HEK293 (cell line): ENCODE data around the gene DENND1A.

Experiments used
- CTCF ChIA-PET: fragments of 350-600 bp; formaldehyde crosslinking; extraction: SDS; loops from one replicate; lab custom pipeline; 2021; ENCODE audit warnings: antibody characterized with exemption; lab: Yijun Ruan, JAX
- POLR2A ChIA-PET: fragments of 300-600 bp; formaldehyde crosslinking; extraction: SDS; loops from one replicate; lab custom pipeline; 2020; ENCODE audit warnings: antibody characterized with exemption, inconsistent platforms; lab: Yijun Ruan, JAX
- H3K27ac ChIP-seq: fragments of 200-500 bp; sonication (Bioruptor generic); 2 replicates; pipeline ENCODE4 v1.5.1; 2014; ENCODE audit warnings: low read depth, low read length, control low read depth, inconsistent platforms; ENCODE audit errors: extremely low read depth
- H3K36me3 ChIP-seq, 2 experiments: fragments of 200-500 bp in 1 of 2; sonication (Bioruptor generic) in 1 of 2; 1 replicate in 1 of 2; 2 replicates in 1 of 2; pipeline ENCODE4 v1.5.1; 2014 to 2017; ENCODE audit warnings: inconsistent platforms in 2 of 2, low read length in 2 of 2; ENCODE audit not compliant: control insufficient read depth in 2 of 2, insufficient read depth in 1 of 2
- H3K4me1 ChIP-seq: fragments of 200-500 bp; sonication (Bioruptor generic); 2 replicates; pipeline ENCODE4 v1.5.1; 2014; ENCODE audit warnings: mild to moderate bottlenecking, low read length, inconsistent platforms; ENCODE audit not compliant: control insufficient read depth, insufficient read depth
- H3K4me3 ChIP-seq: 2 replicates; pipeline ENCODE4 v1.5.1; 2011; ENCODE audit warnings: low read depth, mild to moderate bottlenecking, control low read depth, low read length, moderate library complexity
- H3K9me3 ChIP-seq: fragments of 200-500 bp; sonication (Bioruptor generic); 2 replicates; pipeline ENCODE4 v1.5.1; 2014; ENCODE audit warnings: low read depth, low read length, inconsistent platforms; ENCODE audit not compliant: control insufficient read depth, insufficient read depth
- BCL11A ChIP-seq: fragments of 450-650 bp; formaldehyde crosslinking; IDR thresholded peaks from 2 replicates; pipeline ENCODE4 v1.5.1; 2016; ENCODE audit warnings: low read depth, missing biosample characterization, missing genetic modification characterization
- BCL6B ChIP-seq: fragments of 450-650 bp; formaldehyde crosslinking; IDR thresholded peaks from 2 replicates; pipeline ENCODE4 v1.5.1; 2017; ENCODE audit warnings: missing biosample characterization, missing genetic modification characterization
- FEZF1 ChIP-seq: fragments of 450-650 bp; formaldehyde crosslinking; IDR thresholded peaks from 2 replicates; pipeline ENCODE4 v1.5.1; 2016; ENCODE audit warnings: missing biosample characterization, missing genetic modification characterization
- IKZF3 ChIP-seq: fragments of 450-650 bp; IDR thresholded peaks from 2 replicates; pipeline ENCODE4 v1.5.0; 2018; ENCODE audit warnings: missing biosample characterization, mild to moderate bottlenecking, missing genetic modification characterization, moderate library complexity
- MYNN ChIP-seq: fragments of 450-650 bp; formaldehyde crosslinking; IDR thresholded peaks from 2 replicates; pipeline ENCODE4 v1.5.1; 2016; ENCODE audit warnings: missing biosample characterization, missing genetic modification characterization, borderline replicate concordance
- REPIN1 ChIP-seq: fragments of 450-650 bp; formaldehyde crosslinking; IDR thresholded peaks from 2 replicates; pipeline ENCODE4 v1.5.1; 2017; ENCODE audit warnings: missing biosample characterization, missing genetic modification characterization, low read depth
- SETDB1 ChIP-seq: IDR thresholded peaks from one replicate; pipeline ENCODE4 v1.6.1; 2017; ENCODE audit warnings: mild to moderate bottlenecking, low read length, moderate library complexity, mixed read lengths; ENCODE audit not compliant: insufficient read length
- TRIM28 ChIP-seq: IDR thresholded peaks from 2 replicates; pipeline ENCODE4 v1.6.1; 2011; ENCODE audit warnings: low read length, control low read depth, borderline replicate concordance
- YY1 ChIP-seq: fragments of 450-650 bp; formaldehyde crosslinking; IDR thresholded peaks from 2 replicates; pipeline ENCODE4 v1.5.1; 2018; ENCODE audit warnings: missing biosample characterization, missing genetic modification characterization
- ZBTB7A ChIP-seq: fragments of 450-650 bp; formaldehyde crosslinking; IDR thresholded peaks from 2 replicates; pipeline ENCODE4 v1.5.1; 2016; ENCODE audit warnings: low read depth, missing biosample characterization, missing genetic modification characterization
- ZFP41 ChIP-seq: fragments of 450-650 bp; formaldehyde crosslinking; IDR thresholded peaks from 2 replicates; pipeline ENCODE4 v1.5.1; 2016; ENCODE audit warnings: missing biosample characterization, missing genetic modification characterization, borderline replicate concordance
- ZFP69B ChIP-seq: fragments of 450-650 bp; formaldehyde crosslinking; IDR thresholded peaks from 2 replicates; pipeline ENCODE4 v1.5.1; 2016; ENCODE audit warnings: missing biosample characterization, missing genetic modification characterization
- ZNF146 ChIP-seq: fragments of 450-650 bp; formaldehyde crosslinking; IDR thresholded peaks from 2 replicates; pipeline ENCODE4 v1.5.1; 2016; ENCODE audit warnings: missing biosample characterization, missing genetic modification characterization
- ZNF148 ChIP-seq: fragments of 450-650 bp; formaldehyde crosslinking; IDR thresholded peaks from 2 replicates; pipeline ENCODE4 v1.5.0; 2017; ENCODE audit warnings: missing biosample characterization, missing genetic modification characterization, borderline replicate concordance
- ZNF157 ChIP-seq: fragments of 450-650 bp; formaldehyde crosslinking; IDR thresholded peaks from 2 replicates; pipeline ENCODE4 v1.5.1; 2016; ENCODE audit warnings: missing biosample characterization, missing genetic modification characterization
- ZNF211 ChIP-seq: fragments of 450-650 bp; formaldehyde crosslinking; IDR thresholded peaks from 2 replicates; pipeline ENCODE4 v1.5.1; 2016; ENCODE audit warnings: low read depth, missing biosample characterization, missing genetic modification characterization
- ZNF221 ChIP-seq: fragments of 450-650 bp; formaldehyde crosslinking; IDR thresholded peaks from 2 replicates; pipeline ENCODE4 v1.5.1; 2017; ENCODE audit warnings: missing biosample characterization, missing genetic modification characterization, borderline replicate concordance
- ZNF292 ChIP-seq: fragments of 450-650 bp; formaldehyde crosslinking; IDR thresholded peaks from 2 replicates; pipeline ENCODE4 v1.5.1; 2016; ENCODE audit warnings: low read depth, missing biosample characterization, missing genetic modification characterization, borderline replicate concordance
- ZNF302 ChIP-seq: fragments of 450-650 bp; formaldehyde crosslinking; IDR thresholded peaks from 2 replicates; pipeline ENCODE4 v1.5.1; 2016; ENCODE audit warnings: missing biosample characterization, missing genetic modification characterization, low read depth
- ZNF341 ChIP-seq: fragments of 450-650 bp; formaldehyde crosslinking; IDR thresholded peaks from 2 replicates; pipeline ENCODE4; 2016; ENCODE audit warnings: low read depth, missing biosample characterization, missing genetic modification characterization
- ZNF350 ChIP-seq: fragments of 450-650 bp; formaldehyde crosslinking; IDR thresholded peaks from 2 replicates; pipeline ENCODE4 v1.5.0; 2017; ENCODE audit warnings: missing biosample characterization, mild to moderate bottlenecking, missing genetic modification characterization
- ZNF354C ChIP-seq: fragments of 450-650 bp; formaldehyde crosslinking; IDR thresholded peaks from 2 replicates; pipeline ENCODE4 v1.5.1; 2016; ENCODE audit warnings: missing biosample characterization, missing genetic modification characterization, low read depth, borderline replicate concordance
- ZNF391 ChIP-seq: fragments of 450-650 bp; formaldehyde crosslinking; IDR thresholded peaks from 2 replicates; pipeline ENCODE4 v1.5.1; 2016; ENCODE audit warnings: low read depth, missing biosample characterization, missing genetic modification characterization, borderline replicate concordance
- ZNF416 ChIP-seq: fragments of 450-650 bp; formaldehyde crosslinking; IDR thresholded peaks from 2 replicates; pipeline ENCODE4 v1.5.1; 2016; ENCODE audit warnings: missing biosample characterization, missing genetic modification characterization
- ZNF596 ChIP-seq: fragments of 450-650 bp; IDR thresholded peaks from 2 replicates; pipeline ENCODE4 v1.5.0; 2018; ENCODE audit warnings: missing biosample characterization, mild to moderate bottlenecking, missing genetic modification characterization, moderate library complexity
- ZNF621 ChIP-seq: fragments of 450-650 bp; formaldehyde crosslinking; IDR thresholded peaks from 2 replicates; pipeline ENCODE4 v1.5.1; 2017; ENCODE audit warnings: missing biosample characterization, missing genetic modification characterization
- ZNF624 ChIP-seq: fragments of 450-650 bp; formaldehyde crosslinking; IDR thresholded peaks from 2 replicates; pipeline ENCODE4 v1.5.1; 2017; ENCODE audit warnings: missing biosample characterization, missing genetic modification characterization
- ZNF639 ChIP-seq: fragments of 450-650 bp; formaldehyde crosslinking; IDR thresholded peaks from 2 replicates; pipeline ENCODE4 v1.5.1; 2016; ENCODE audit warnings: missing biosample characterization, missing genetic modification characterization
- ZNF664 ChIP-seq: fragments of 450-650 bp; formaldehyde crosslinking; IDR thresholded peaks from 2 replicates; pipeline ENCODE4 v1.5.1; 2016; ENCODE audit warnings: missing biosample characterization, missing genetic modification characterization
- ZNF747 ChIP-seq: fragments of 450-650 bp; formaldehyde crosslinking; IDR thresholded peaks from 2 replicates; pipeline ENCODE4 v1.5.1; 2016; ENCODE audit warnings: missing biosample characterization, missing genetic modification characterization
- ZNF785 ChIP-seq: fragments of 450-650 bp; formaldehyde crosslinking; IDR thresholded peaks from 2 replicates; pipeline ENCODE4 v1.5.1; 2016; ENCODE audit warnings: missing biosample characterization, missing genetic modification characterization

Gene DENND1A

GRCh38 chr9:123678038-123678877, 251.7 kb downstream of the DENND1A start:
- ChIA-PET POLR2A (interaction anchor here (0.9 kb wide), 1 partner anchor 377 kb away, joined by 3 read pairs; no protein-coding TSS in a partner anchor), CTCF (interaction anchor here (0.6 kb wide), 1 partner anchor 64 kb away, joined by 6 read pairs; no protein-coding TSS in a partner anchor)
- H3K27ac ChIP-seq: peak overlapping the region; percentile 56; the same call in 1 of the 2 replicates
- no peaks in the 10 kb centered on the region; the same call in 1 of the 2 replicates for H3K9me3 ChIP-seq
- H3K4me3 ChIP-seq: no peak overlapping the region
- H3K4me1 ChIP-seq: peaks cover 11% of the 10 kb centered on the region
- no peaks in the 10 kb centered on the region for H3K36me3 ChIP-seq
- TF ChIP-seq ZNF211 (tag by site-specific recombination): no peak
- TF ChIP-seq MYNN (tag by site-specific recombination): 0 out of 2 replicates have a peak, but pooled peaks have one; percentile 60
- TF ChIP-seq SETDB1: no peak
- no peak for TF ChIP-seq ZNF302
- peak; percentile 42; the same call in 1 of the 2 replicates for TF ChIP-seq ZNF664
- TF ChIP-seq ZNF354C (tag by site-specific recombination): no peak
- TF ChIP-seq ZNF747 (tag by site-specific recombination): no peak
- no peak for TF ChIP-seq ZNF350 (tag by site-specific recombination)
- 0 out of 2 replicates have a peak, but pooled peaks have one; percentile 42 for TF ChIP-seq YY1
- no peak for TF ChIP-seq ZNF416 (tag by site-specific recombination)
- no peak for TF ChIP-seq ZNF785 (tag by site-specific recombination)
- TF ChIP-seq FEZF1 (tag by site-specific recombination): peak; percentile 100
- TF ChIP-seq ZFP41 (tag by site-specific recombination): no peak
- no peak for TF ChIP-seq ZNF221 (tag by site-specific recombination)
- TF ChIP-seq BCL6B (tag by site-specific recombination): peak; percentile 44; the same call in 1 of the 2 replicates
- TF ChIP-seq REPIN1 (tag by site-specific recombination): no peak
- TF ChIP-seq ZNF596 (tag by site-specific recombination): peak; percentile 56; the same call in 1 of the 2 replicates
- TF ChIP-seq ZNF391 (tag by site-specific recombination): peak; percentile 74; the same call in 1 of the 2 replicates
- TF ChIP-seq ZBTB7A (tag by site-specific recombination): no peak
- peak; percentile 85 for TF ChIP-seq ZNF639 (tag by site-specific recombination)
- peak; percentile 99 for TF ChIP-seq IKZF3 (tag by site-specific recombination)
- TF ChIP-seq BCL11A: peak; percentile 89
- no peak for TF ChIP-seq ZNF621 (tag by site-specific recombination)
- TF ChIP-seq ZNF624 (tag by site-specific recombination): no peak
- TF ChIP-seq TRIM28: peak; percentile 85
- TF ChIP-seq ZNF148: no peak
- TF ChIP-seq ZNF146 (tag by site-specific recombination): peak; percentile 64; the same call in 1 of the 2 replicates
- peak; percentile 20; the same call in 1 of the 2 replicates for TF ChIP-seq ZNF341
- TF ChIP-seq ZNF292 (tag by site-specific recombination): no peak
- peak; percentile 57; the same call in 1 of the 2 replicates for TF ChIP-seq ZFP69B
- no peak for TF ChIP-seq ZNF157 (tag by site-specific recombination)
